Measurements from ENCODE around the gene POP7.

The POP7 gene

GRCh38 chr7:100683659-100684533 lies 22.0 kb upstream of the POP7 start:
- no peak overlapping the region for H3K4me3 ChIP-seq (ENCODE audit: severe bottlenecking)
- peaks cover 90% of the 10 kb centered on the region for H3K36me3 ChIP-seq (ENCODE audit: low read depth)
- ATAC-seq (ENCODE audit: low read depth) (no peak), DNase-seq (ENCODE audit: low spot score) (no peak)
- H3K27me3 ChIP-seq (ENCODE audit: insufficient read depth, poor library complexity, severe bottlenecking) = no peaks in the 10 kb centered on the region
- H3K9me3 ChIP-seq (ENCODE audit: severe bottlenecking) = no peaks in the 10 kb centered on the region
- no peak overlapping the region for H3K27ac ChIP-seq (ENCODE audit: poor library complexity, severe bottlenecking)
- H3K4me1 ChIP-seq (ENCODE audit: insufficient read depth, poor library complexity, severe bottlenecking) = no peaks in the 10 kb centered on the region
- TF ChIP-seq CTCF (IDR thresholded peaks at IDR 0.05; ENCODE audit: poor library complexity, severe bottlenecking) = no peak

GRCh38 chr7:100684534-100685042 lies 21.3 kb upstream of the POP7 start:
- Histone ChIP-seq H3K9me3 (ENCODE audit: severe bottlenecking) (no peaks in the 10 kb centered on the region), H3K4me3 (ENCODE audit: severe bottlenecking) (no peak overlapping the region), H3K27me3 (ENCODE audit: insufficient read depth, poor library complexity, severe bottlenecking) (no peaks in the 10 kb centered on the region), H3K27ac (ENCODE audit: poor library complexity, severe bottlenecking) (no peak overlapping the region), H3K4me1 (ENCODE audit: insufficient read depth, poor library complexity, severe bottlenecking) (no peaks in the 10 kb centered on the region), H3K36me3 (ENCODE audit: low read depth) (peaks cover 88% of the 10 kb centered on the region)
- no peak for TF ChIP-seq CTCF (IDR thresholded peaks at IDR 0.05; ENCODE audit: poor library complexity, severe bottlenecking)
- ATAC-seq (ENCODE audit: low read depth) (no peak), DNase-seq (ENCODE audit: low spot score) (no peak)

DNA sequence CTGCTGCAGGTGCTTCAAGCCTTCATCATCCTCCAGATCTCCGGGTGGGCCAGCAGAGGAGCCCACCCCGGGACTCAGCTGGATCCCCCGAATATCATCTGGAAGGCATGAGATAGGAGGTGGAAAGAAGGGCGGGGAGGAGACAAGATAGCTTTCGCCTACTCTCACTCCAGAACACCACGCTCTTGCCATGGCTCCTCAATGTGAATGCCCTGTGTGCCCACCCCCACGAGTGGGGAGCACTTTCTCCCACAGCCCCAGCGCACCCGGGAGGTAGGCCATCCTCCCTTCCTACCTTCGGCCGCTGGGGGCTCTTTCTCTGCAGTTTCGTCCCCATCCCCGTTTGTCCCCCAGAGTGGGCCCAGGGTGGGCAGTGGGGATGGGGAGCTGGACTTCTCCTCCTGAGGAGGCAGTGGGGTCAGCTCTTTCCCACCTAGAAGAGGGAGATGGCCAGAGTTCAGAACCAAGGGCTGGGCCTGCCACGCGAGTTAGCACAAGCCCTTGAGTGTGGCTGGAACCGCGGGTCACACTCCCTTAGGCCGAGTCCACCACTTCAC lies 20.8 kb upstream of the POP7 start:
- H3K27me3 ChIP-seq (ENCODE audit: insufficient read depth, poor library complexity, severe bottlenecking) = no peaks in the 10 kb centered on the region
- H3K27ac ChIP-seq (ENCODE audit: poor library complexity, severe bottlenecking) = no peak overlapping the region
- no peak for DNase-seq (ENCODE audit: low spot score)
- H3K36me3 ChIP-seq (ENCODE audit: low read depth) = peaks cover 91% of the 10 kb centered on the region
- H3K4me1 ChIP-seq (ENCODE audit: insufficient read depth, poor library complexity, severe bottlenecking) = no peaks in the 10 kb centered on the region
- no peaks in the 10 kb centered on the region for H3K9me3 ChIP-seq (ENCODE audit: severe bottlenecking)
- no peak for ATAC-seq (ENCODE audit: low read depth)
- H3K4me3 ChIP-seq (ENCODE audit: severe bottlenecking) = no peak overlapping the region
- no peak for TF ChIP-seq CTCF (IDR thresholded peaks at IDR 0.05; ENCODE audit: poor library complexity, severe bottlenecking)

DNA sequence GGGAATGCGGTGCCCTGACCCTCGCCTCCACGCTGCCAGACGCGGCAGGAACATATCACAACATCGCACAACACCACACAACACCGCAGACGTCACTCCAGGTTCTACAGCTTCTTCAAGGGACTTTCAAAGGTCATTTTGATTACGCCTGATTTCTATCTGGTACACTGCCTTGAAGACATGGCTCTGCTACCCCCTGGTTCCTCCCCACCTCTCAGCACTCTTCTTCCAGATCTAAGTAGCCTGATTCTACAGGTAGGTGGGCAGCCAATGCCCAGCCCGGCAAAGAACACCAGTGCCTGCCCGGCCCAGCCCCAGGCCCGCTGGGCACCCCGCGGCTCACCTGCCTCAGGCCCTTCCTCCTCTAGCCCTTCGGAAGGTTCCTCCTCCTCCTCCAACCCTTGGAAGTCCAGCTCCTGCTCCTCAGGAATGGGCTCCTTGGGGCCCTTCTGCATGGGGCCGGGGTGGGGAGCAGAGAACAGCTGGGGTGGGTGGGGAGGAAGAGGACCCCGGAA lies 20.2 kb upstream of the POP7 start:
- H3K9me3 ChIP-seq (ENCODE audit: severe bottlenecking) = no peaks in the 10 kb centered on the region
- no peak overlapping the region for H3K27ac ChIP-seq (ENCODE audit: poor library complexity, severe bottlenecking)
- no peaks in the 10 kb centered on the region for H3K27me3 ChIP-seq (ENCODE audit: insufficient read depth, poor library complexity, severe bottlenecking)
- no peak for TF ChIP-seq CTCF (IDR thresholded peaks at IDR 0.05; ENCODE audit: poor library complexity, severe bottlenecking)
- DNase-seq (ENCODE audit: low spot score) (no peak), ATAC-seq (ENCODE audit: low read depth) (no peak)
- H3K36me3 ChIP-seq (ENCODE audit: low read depth) = peaks cover 88% of the 10 kb centered on the region
- H3K4me1 ChIP-seq (ENCODE audit: insufficient read depth, poor library complexity, severe bottlenecking) = no peaks in the 10 kb centered on the region
- no peak overlapping the region for H3K4me3 ChIP-seq (ENCODE audit: severe bottlenecking)
